Spinal cord (tissue), 4 donors: ENCODE data around the gene CTSE. TPM values are rescaled to one million over a fixed set of nuclear protein-coding genes. Genes with fewer than 3 reads are reported as not detected.

Source experiments
- polyA plus RNA-seq, 2 donors: library from polyadenylated mRNA; unstranded; fragments of 120-200 nt; gene quantifications; one replicate each; pipeline ENCODE4 v1.2.1, GENCODE V29; 2013; ENCODE audit not compliant: insufficient read length in 2 of 2
- total RNA-seq, 2 donors: library from RNA; depleted of rRNA in 1 of 2; stranded (reverse); fragments of 120-200 nt in 1 of 2; fragments of >200 nt in 1 of 2; gene quantifications; one replicate each; pipeline versions ENCODE4 v1.2.3 to v1.2.4, GENCODE V29; 2013 to 2014

CTSE gene
- total and polyA plus RNA-seq, 4 donors: 0.18 to 0.28 (median 0.20) TPM; not detected in 1

Other genes starting within 250 kb of the CTSE start
- 10 to 100 TPM; 15.0 to 19.8 TPM for gene RAB29, start 248.4 kb downstream of the CTSE start, total RNA-seq
- gene RAB29, start 248.4 kb downstream of the CTSE start, polyA plus RNA-seq: 1 to 10 TPM; 9.3 to 9.6 TPM
- gene SLC41A1, start 210.7 kb downstream of the CTSE start, total RNA-seq: 100 to 1,000 TPM in 1 of 2 donors, 10 to 100 TPM in 1; 28.2 to 131 TPM
- 10 to 100 TPM; 59.5 to 76.7 TPM for gene SLC41A1, start 210.7 kb downstream of the CTSE start, polyA plus RNA-seq
- under 1 TPM; 0.69 to 0.99 TPM for gene PM20D1, start 173.8 kb downstream of the CTSE start, total RNA-seq
- gene PM20D1, start 173.8 kb downstream of the CTSE start, polyA plus RNA-seq: under 1 TPM in 1 of 2 donors, not detected in 1; 0.68 TPM
- gene SLC26A9, start 80.4 kb downstream of the CTSE start, total RNA-seq: under 1 TPM; 0.06 to 0.30 TPM
- gene SLC26A9, start 80.4 kb downstream of the CTSE start, polyA plus RNA-seq: under 1 TPM; 0.21 to 0.29 TPM
- 1 to 10 TPM; 5.4 to 6.1 TPM for gene RAB7B, start 20.5 kb downstream of the CTSE start, total RNA-seq
- 1 to 10 TPM; 7.1 to 7.5 TPM for gene RAB7B, start 20.5 kb downstream of the CTSE start, polyA plus RNA-seq
- under 1 TPM; 0.55 to 0.59 TPM for gene RHEX, start 29.3 kb upstream of the CTSE start, total RNA-seq
- under 1 TPM in 1 of 2 donors, not detected in 1; 0.12 TPM for gene RHEX, start 29.3 kb upstream of the CTSE start, polyA plus RNA-seq
- under 1 TPM; 0.17 to 0.50 TPM for gene AVPR1B, start 93.5 kb upstream of the CTSE start, total RNA-seq
- under 1 TPM in 1 of 2 donors, not detected in 1; 0.12 TPM for gene AVPR1B, start 93.5 kb upstream of the CTSE start, polyA plus RNA-seq
- 1 to 10 TPM; 4.2 to 4.5 TPM for gene FAM72A, start 178.9 kb upstream of the CTSE start, total RNA-seq
- gene FAM72A, start 178.9 kb upstream of the CTSE start, polyA plus RNA-seq: 10 to 100 TPM in 1 of 2 donors, 1 to 10 TPM in 1; 9.7 to 10.0 TPM
- gene SRGAP2, start 179.6 kb upstream of the CTSE start, total RNA-seq: 10 to 100 TPM; 69.2 to 96.9 TPM
- gene SRGAP2, start 179.6 kb upstream of the CTSE start, polyA plus RNA-seq: 10 to 100 TPM; 84.8 to 85.9 TPM